ENCODE results near the gene C6orf120. TPM values are rescaled to one million over a fixed set of nuclear protein-coding genes. Genes with fewer than 3 reads are reported as not detected.
"Not testable (repeated sequence)": the region's sequence is repeated elsewhere in the genome, so short reads cannot be mapped to it uniquely, and the experiment has no call there.

The C6orf120 gene
- polyA plus RNA-seq, 2 of the 4 experiments (the other 2 are of a cell fraction), result 13.1 to 14.8 TPM

DNA sequence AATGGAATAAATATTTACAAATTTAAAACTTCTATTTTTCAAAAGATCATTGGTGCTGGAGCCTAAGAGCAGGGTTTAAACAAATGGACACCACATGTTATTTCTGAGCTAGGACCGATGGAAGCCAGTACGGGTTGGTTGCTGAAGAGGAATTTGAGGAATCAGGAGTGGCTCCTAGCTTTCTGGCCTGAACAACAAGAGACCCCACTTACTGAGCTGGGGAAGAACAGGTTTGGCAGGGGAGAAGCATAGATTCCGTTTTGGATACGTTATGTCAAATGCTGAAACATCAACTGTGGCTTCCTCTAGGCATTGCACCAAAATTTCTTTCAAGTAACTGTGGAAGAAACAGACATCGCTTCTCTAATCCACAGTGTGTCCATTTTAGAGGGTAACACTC, 6.8 kb upstream of the C6orf120 start:
- DNase-seq (ENCODE audit: low read depth in 1 of 2, low spot score in 1 of 2) (no peak), FAIRE-seq (no peak), ATAC-seq (no peak)
- Histone ChIP-seq H3K4me3 (no peak overlapping the region), H3K4me1 (peaks cover 4% of the 10 kb centered on the region; the same call in 1 of the 3 replicates), H3K9me3 (peaks cover 4% of the 10 kb centered on the region; the same call in 1 of the 3 replicates), H3K27ac (no peak overlapping the region), H3K4me2 (no peak overlapping the region)
- ChIA-PET POLR2A (no interaction called here), CTCF (interaction anchor here (1.0 kb wide), 1 partner anchor 82 kb away, joined by 3 read pairs; no protein-coding TSS in a partner anchor)
- TF ChIP-seq MAFK (IDR thresholded peaks at IDR 0.05; ENCODE audit: partially characterized antibody) (no peak), ESRRA (IDR thresholded peaks at IDR 0.05; ENCODE audit: borderline replicate concordance, low read length) (no peak), MYC (IDR thresholded peaks at IDR 0.05; ENCODE audit: borderline replicate concordance, low read length) (no peak), KDM5A (IDR thresholded peaks at IDR 0.05) (no peak), EHF (CRISPR knock-in tag; IDR thresholded peaks at IDR 0.05) (no peak), RCOR1 (IDR thresholded peaks at IDR 0.05; ENCODE audit: low read depth, low read length) (no peak), PHF8 (IDR thresholded peaks at IDR 0.05; ENCODE audit: borderline replicate concordance, low read depth) (no peak), CBX8 (IDR thresholded peaks at IDR 0.05) (no peak), TFCP2L1 (CRISPR knock-in tag; IDR thresholded peaks at IDR 0.05) (no peak), POLR2AphosphoS2 (conservative IDR thresholded peaks at IDR 0.05; ENCODE audit: low read length) (no peak), CHD4 (IDR thresholded peaks at IDR 0.05; ENCODE audit: borderline replicate concordance) (no peak), NPAS2 (CRISPR knock-in tag; IDR thresholded peaks at IDR 0.05; ENCODE audit: borderline replicate concordance) (no peak), SREBF2 (IDR thresholded peaks at IDR 0.05) (no peak), POLR2A (IDR thresholded peaks at IDR 0.05; ENCODE audit: low read length) (no peak), ZC3H11A (IDR thresholded peaks at IDR 0.05) (no peak), CHD2 (IDR thresholded peaks at IDR 0.05; ENCODE audit: low read length, partially characterized antibody) (no peak)
- TF ChIP-seq, protein P1, sequence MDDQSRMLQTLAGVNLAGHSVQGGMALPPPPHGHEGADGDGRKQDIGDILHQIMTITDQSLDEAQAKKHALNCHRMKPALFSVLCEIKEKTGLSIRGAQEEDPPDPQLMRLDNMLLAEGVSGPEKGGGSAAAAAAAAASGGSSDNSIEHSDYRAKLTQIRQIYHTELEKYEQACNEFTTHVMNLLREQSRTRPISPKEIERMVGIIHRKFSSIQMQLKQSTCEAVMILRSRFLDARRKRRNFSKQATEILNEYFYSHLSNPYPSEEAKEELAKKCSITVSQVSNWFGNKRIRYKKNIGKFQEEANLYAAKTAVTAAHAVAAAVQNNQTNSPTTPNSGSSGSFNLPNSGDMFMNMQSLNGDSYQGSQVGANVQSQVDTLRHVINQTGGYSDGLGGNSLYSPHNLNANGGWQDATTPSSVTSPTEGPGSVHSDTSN (IDR thresholded peaks at IDR 0.05), result no peak
- TF ChIP-seq, protein P2, sequence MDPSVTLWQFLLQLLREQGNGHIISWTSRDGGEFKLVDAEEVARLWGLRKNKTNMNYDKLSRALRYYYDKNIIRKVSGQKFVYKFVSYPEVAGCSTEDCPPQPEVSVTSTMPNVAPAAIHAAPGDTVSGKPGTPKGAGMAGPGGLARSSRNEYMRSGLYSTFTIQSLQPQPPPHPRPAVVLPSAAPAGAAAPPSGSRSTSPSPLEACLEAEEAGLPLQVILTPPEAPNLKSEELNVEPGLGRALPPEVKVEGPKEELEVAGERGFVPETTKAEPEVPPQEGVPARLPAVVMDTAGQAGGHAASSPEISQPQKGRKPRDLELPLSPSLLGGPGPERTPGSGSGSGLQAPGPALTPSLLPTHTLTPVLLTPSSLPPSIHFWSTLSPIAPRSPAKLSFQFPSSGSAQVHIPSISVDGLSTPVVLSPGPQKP (IDR thresholded peaks at IDR 0.05; ENCODE audit: low read depth, low read length), result no peak
- TF ChIP-seq, protein P3, sequence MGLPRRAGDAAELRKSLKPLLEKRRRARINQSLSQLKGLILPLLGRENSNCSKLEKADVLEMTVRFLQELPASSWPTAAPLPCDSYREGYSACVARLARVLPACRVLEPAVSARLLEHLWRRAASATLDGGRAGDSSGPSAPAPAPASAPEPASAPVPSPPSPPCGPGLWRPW (IDR thresholded peaks at IDR 0.05), result no peak
- 94% methylated on average over 5 of the region's 5 CpGs for WGBS (ENCODE audit: missing lambda C conversion rate)

DNA sequence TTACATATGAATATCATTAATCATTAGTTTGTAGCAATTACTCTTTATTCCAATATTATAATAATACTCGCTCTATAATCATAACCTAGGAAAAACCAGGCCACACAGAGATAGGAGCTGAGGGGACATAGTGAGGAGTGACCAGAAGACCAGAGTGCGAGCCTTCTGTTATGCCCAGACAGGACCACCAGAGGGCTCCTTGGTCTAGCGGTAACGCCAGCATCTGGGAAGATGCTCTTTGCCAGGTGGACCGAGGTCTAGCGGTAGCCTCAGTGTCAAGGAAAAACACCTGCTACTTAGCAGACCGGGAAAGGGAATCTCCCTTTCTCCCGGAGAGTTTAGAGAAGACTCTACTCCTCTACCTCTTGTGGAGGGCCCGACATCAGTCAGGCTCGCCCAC, 4.8 kb upstream of the C6orf120 start:
- peak in 1 of 2 experiments; percentile 16; a peak in 1 of 5 replicates for TF ChIP-seq RAD21 (conservative IDR thresholded peaks at IDR 0.05 in 1 of 2, IDR thresholded peaks at IDR 0.05 in 1 of 2)
- TF ChIP-seq, protein P4, sequence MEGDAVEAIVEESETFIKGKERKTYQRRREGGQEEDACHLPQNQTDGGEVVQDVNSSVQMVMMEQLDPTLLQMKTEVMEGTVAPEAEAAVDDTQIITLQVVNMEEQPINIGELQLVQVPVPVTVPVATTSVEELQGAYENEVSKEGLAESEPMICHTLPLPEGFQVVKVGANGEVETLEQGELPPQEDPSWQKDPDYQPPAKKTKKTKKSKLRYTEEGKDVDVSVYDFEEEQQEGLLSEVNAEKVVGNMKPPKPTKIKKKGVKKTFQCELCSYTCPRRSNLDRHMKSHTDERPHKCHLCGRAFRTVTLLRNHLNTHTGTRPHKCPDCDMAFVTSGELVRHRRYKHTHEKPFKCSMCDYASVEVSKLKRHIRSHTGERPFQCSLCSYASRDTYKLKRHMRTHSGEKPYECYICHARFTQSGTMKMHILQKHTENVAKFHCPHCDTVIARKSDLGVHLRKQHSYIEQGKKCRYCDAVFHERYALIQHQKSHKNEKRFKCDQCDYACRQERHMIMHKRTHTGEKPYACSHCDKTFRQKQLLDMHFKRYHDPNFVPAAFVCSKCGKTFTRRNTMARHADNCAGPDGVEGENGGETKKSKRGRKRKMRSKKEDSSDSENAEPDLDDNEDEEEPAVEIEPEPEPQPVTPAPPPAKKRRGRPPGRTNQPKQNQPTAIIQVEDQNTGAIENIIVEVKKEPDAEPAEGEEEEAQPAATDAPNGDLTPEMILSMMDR (IDR thresholded peaks at IDR 0.05), result 0 out of 3 replicates have a peak, but pooled peaks have one; percentile 9
- H3K9me3 ChIP-seq, result not testable (repeated sequence)

More for the DNA sequence above, 4.8 kb upstream of the C6orf120 start:
- H3K4me3 ChIP-seq, H3K4me2 ChIP-seq, FAIRE-seq, POLR2A ChIA-PET, H3K4me1 ChIP-seq, H3K27ac ChIP-seq, CTCF ChIA-PET, ATAC-seq: not testable (repeated sequence)
- 91% methylated on average over 9 of the region's 10 CpGs for WGBS (ENCODE audit: missing lambda C conversion rate)
- peak in 1 of 2 experiments; percentile 11 for DNase-seq (ENCODE audit: low read depth in 1 of 2, low spot score in 1 of 2)
